SK-N-SH treated with all-trans-retinoic acid at 6 μM for 48 hours (cell line): Measurements from ENCODE around the gene LYL1.

Experiments used
- PPARA ChIP-seq: fragments of 250-450 bp; sonication (Bioruptor Pico); IDR thresholded peaks from 2 replicates; pipeline ENCODE4 v1.5.0; 2020; ENCODE audit warnings: mild to moderate bottlenecking, borderline replicate concordance
- RARB ChIP-seq: fragments of 250-450 bp; sonication (Bioruptor Pico); IDR thresholded peaks from 2 replicates; pipeline ENCODE4 v1.8.0; 2021; ENCODE audit warnings: mild to moderate bottlenecking, moderate library complexity
- ZFP30 ChIP-seq: fragments of 450-650 bp; formaldehyde crosslinking; IDR thresholded peaks from 2 replicates; pipeline ENCODE4 v1.5.0; 2022; ENCODE audit warnings: mild to moderate bottlenecking, moderate library complexity
- ZNF565 ChIP-seq: fragments of 450-650 bp; formaldehyde crosslinking; conservative IDR thresholded peaks from 2 replicates; pipeline ENCODE4 v1.5.0; 2020; ENCODE audit warnings: low read depth, mild to moderate bottlenecking, moderate library complexity
- ZNF70 ChIP-seq: fragments of 450-650 bp; formaldehyde crosslinking; IDR thresholded peaks from 2 replicates; pipeline ENCODE4 v1.5.0; 2020; ENCODE audit warnings: mild to moderate bottlenecking, moderate library complexity
- TF ChIP-seq, protein P1 (sequence below): fragments of 250-450 bp; sonication (Bioruptor Pico); IDR thresholded peaks from 2 replicates; pipeline ENCODE4 v1.8.0; 2020; ENCODE audit warnings: mild to moderate bottlenecking, moderate library complexity, borderline replicate concordance

- TF ChIP-seq ZFP30 (CRISPR knock-in tag) (no peak), ZNF565 (CRISPR knock-in tag) (no peak), PPARA (CRISPR knock-in tag) (no peak), RARB (CRISPR knock-in tag) (no peak), ZNF70 (no peak)
- TF ChIP-seq, protein P1, sequence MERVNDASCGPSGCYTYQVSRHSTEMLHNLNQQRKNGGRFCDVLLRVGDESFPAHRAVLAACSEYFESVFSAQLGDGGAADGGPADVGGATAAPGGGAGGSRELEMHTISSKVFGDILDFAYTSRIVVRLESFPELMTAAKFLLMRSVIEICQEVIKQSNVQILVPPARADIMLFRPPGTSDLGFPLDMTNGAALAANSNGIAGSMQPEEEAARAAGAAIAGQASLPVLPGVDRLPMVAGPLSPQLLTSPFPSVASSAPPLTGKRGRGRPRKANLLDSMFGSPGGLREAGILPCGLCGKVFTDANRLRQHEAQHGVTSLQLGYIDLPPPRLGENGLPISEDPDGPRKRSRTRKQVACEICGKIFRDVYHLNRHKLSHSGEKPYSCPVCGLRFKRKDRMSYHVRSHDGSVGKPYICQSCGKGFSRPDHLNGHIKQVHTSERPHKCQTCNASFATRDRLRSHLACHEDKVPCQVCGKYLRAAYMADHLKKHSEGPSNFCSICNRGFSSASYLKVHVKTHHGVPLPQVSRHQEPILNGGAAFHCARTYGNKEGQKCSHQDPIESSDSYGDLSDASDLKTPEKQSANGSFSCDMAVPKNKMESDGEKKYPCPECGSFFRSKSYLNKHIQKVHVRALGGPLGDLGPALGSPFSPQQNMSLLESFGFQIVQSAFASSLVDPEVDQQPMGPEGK (CRISPR knock-in tag) = no peak
Observed at GRCh38 chr19:13070425-13071140, 32.1 kb downstream of the LYL1 start.
